GM12873 (cell line): Measurements from ENCODE around the gene DPF1.

Experiments
- TF ChIP-seq, protein P1 (sequence below): IDR thresholded peaks from 2 replicates; pipeline ENCODE4 v1.5.1; 2012; ENCODE audit warnings: low read depth, mild to moderate bottlenecking, moderate library complexity, low read length, control low read depth; ENCODE audit not compliant: insufficient read depth; ENCODE audit errors: missing control alignments

DPF1 gene

DNA sequence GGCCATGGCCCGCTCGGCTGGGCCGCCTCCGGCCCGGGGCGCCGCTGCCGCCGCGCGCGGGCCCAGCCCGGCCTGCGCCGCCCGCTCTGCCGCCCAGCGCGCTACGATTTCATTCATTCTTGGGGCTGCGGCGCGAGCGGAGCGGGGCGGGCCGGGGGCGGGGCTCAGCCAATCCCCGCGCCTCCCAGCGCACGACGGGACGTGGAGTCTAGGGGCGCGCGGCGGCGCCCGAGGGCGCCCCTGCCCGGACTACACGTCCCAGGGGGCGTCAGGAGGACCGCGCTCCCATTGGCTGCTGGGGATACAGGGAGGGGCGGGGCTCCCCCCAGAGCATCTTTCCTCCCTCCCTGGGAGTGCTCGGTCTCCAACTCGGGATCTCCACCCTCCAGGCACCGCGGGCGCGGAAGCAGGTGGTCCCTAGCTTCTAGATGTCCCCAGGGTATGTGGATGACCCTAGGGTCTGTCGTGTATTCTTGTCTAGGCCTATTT lies 5.6 kb upstream of the DPF1 start:
- TF ChIP-seq, protein P1, sequence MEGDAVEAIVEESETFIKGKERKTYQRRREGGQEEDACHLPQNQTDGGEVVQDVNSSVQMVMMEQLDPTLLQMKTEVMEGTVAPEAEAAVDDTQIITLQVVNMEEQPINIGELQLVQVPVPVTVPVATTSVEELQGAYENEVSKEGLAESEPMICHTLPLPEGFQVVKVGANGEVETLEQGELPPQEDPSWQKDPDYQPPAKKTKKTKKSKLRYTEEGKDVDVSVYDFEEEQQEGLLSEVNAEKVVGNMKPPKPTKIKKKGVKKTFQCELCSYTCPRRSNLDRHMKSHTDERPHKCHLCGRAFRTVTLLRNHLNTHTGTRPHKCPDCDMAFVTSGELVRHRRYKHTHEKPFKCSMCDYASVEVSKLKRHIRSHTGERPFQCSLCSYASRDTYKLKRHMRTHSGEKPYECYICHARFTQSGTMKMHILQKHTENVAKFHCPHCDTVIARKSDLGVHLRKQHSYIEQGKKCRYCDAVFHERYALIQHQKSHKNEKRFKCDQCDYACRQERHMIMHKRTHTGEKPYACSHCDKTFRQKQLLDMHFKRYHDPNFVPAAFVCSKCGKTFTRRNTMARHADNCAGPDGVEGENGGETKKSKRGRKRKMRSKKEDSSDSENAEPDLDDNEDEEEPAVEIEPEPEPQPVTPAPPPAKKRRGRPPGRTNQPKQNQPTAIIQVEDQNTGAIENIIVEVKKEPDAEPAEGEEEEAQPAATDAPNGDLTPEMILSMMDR: no peak

DNA sequence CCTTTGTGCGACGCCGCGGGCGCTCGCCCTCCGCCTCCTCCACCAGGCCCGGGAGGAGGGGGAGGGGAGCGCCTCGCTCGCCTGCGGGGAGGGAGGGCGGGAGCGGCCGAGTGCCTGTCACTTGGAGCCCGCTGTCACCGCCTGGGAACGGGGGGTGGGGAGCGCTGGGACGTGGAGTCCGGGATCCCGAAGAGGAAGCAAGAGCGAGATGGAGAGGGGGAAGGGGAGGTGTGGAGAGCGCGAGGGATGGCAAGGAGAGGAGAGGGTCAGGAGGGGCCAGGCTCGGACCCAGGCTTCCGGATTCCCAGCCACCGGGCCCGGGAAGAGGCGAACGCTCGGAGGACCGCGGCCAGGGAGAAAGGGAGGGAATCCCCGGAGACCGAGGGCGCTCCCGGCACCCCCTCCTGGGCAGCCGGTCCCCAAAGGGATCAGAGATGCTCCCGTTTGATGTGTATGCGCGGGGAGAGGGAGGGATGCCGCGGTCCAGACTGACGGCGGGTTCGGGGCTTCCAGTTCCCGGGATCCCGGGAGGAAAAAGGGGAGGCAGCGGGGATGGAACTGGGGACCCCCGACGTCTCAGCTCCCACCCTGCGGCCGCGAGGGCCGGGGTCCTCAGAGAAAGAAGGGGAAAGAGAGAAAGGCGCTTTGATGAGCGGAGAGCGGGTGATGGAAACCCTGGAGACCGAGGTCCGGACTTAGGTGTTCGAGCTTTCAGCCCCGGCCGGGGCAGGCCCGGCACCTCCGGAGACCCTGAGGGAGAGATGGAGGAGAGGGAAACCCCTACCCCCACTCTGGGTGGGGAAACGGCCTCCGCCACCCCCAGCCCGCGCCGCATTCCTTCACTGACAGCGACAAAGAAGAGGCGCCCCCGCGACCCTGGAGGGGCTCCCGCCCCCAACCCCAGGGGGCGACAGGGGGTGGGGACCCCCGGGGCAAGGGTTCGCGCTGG lies 4.7 kb upstream of the DPF1 start:
- TF ChIP-seq, protein P1: no peak

DNA sequence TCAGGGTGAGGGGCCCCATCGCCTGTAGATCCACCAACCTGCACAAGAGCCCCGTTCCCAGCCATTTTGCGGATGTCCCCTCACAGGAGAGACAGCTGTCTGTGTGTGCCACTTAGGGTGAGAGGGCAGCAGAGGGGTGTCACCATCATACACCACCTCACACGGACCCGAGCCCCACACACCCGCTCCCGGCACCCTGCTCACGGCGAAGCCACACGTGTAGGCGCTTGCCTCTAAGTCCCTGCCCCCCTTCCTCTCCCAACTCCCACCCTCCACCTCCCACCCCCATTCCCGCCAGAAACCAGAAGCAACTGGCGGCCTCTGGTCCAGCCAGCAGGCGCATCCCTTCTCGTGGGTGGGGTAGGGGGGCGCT lies 4.0 kb upstream of the DPF1 start:
- TF ChIP-seq, protein P1: no peak

DNA sequence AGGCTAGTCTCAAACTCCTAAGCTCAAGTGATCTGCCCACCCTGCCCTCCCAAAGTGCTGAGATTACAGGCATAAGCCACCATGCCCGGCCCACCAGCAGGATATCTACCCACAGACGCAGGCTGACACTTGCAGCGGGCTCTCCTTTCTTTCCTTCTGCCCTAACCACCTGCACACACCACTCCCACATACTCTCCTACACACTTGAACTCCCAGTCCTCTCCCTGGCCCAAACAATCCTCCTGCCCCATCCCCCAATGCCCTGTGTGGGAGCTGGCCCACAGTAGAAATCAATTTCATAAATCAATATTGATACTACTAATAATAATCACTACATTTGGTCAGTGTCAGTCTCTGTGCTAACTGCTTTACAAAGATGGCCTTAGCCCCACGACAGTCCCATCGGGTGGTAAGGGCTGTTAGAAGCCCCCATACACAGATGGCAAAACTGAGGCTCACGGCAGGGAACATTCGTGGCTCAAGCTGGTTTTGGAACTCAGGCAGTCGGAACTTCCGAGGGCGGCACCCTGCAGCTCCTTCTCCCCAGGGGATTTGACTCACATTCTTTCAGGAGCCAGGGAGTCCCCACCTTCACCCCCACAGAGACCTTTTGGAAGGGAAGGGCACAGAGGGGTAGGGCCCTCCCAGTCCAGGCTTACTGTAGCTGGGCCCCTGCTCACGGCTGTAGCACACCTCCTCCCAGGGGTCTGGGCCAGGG lies 3.4 kb upstream of the DPF1 start:
- TF ChIP-seq, protein P1: no peak

DNA sequence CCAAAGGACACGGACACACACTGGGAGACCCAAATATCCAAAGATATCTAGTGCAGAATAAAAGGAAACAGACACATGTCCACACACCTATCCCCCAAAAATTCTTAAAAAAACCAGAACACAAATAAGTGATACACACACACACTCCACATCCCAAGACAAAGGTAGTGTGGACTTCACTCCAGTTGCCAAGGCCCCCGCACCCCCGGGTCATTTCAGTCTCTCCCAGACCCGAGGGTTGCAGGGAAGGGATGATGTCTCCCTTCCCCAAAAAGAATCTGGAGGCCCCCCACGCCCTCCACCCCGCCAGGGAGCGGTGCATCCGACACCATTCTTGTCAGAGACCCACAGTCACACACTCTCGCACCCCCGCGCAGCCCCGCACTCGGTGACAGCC lies 407 bp downstream of the DPF1 start:
- TF ChIP-seq, protein P1: no peak

DNA sequence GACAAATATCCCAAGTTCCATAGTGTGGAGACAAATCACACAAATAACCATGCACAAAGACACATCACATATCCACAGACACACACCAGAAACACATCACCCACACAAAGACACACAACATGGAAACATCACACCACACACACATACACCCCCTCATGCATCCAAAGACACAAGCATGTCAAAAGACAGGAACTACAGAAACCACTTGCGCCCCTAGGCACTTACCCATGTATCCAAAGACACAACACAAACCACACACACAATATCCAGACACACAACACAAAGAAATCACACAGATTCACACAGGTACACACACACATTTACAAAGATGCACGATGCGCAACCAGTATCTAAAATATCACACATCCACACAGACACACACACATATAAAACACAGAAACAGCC lies 901 bp downstream of the DPF1 start:
- TF ChIP-seq, protein P1: no peak
